Measurements from ENCODE around the gene DCAF12L1. TPM values are rescaled to one million over a fixed set of nuclear protein-coding genes. Genes with fewer than 3 reads are reported as not detected.
A peak's percentile ranks its signal among the peaks of the same experiment; 100 is the strongest.

Gene DCAF12L1
- total RNA-seq, result not detected

DNA sequence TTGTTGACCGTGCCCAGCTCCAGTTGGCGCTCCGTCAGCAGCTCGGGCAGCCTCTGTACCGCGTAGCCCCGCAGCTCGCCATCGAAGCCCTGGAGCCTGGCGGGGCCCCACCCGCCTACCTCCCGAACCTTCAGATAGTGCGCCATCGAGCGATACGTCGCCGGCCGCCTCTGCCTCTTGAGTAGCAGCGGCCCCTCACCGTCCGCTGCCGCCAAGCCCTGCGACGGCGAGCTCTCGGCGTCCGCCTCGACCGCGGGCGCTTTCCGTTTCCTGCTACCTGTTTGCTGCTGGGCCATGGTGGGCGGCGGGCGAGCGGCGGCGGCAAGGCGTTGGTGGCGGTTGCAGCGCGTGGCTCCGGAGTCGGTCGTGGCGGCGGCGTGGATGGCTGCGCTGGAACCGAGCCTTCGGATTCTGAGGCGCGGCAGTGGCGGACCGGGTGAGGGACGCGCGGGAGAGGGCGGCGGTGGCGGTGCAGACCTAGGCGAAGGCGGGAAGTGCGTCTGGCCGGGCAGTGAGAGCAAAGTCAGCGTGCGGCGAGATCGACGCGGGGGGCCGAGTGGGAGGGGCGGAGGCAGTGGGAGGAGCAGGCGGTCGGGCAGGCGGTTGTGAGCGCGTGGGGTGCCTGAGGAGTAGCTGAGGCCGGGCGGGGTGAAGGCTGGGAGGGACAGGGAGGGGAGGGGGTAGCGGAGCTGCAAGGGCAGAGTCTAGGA is at the start of gene DCAF12L1:
Gene DCAF12L1 (minus strand): TSS at position 502 of the 710 bp plus-strand sequence. CDS start 206 bp downstream, at position 296.
- Histone ChIP-seq H3K27me3 (no peaks in the 10 kb centered on the region), H3K9me3 (no peaks in the 10 kb centered on the region), H3K4me1 (no peaks in the 10 kb centered on the region), H3K36me3 (no peaks in the 10 kb centered on the region), H3K27ac (no peak within 1 kb of the TSS), H3K4me3 (peak within 1 kb of the TSS in 1 of 4 donors; percentile 5)
- no peak for DNase-seq (ENCODE audit: low spot score in 2 of 2)
- TF ChIP-seq EP300 (IDR thresholded peaks at IDR 0.05) (no peak), POLR2A (IDR thresholded peaks at IDR 0.05) (no peak)
- TF ChIP-seq, protein P1, sequence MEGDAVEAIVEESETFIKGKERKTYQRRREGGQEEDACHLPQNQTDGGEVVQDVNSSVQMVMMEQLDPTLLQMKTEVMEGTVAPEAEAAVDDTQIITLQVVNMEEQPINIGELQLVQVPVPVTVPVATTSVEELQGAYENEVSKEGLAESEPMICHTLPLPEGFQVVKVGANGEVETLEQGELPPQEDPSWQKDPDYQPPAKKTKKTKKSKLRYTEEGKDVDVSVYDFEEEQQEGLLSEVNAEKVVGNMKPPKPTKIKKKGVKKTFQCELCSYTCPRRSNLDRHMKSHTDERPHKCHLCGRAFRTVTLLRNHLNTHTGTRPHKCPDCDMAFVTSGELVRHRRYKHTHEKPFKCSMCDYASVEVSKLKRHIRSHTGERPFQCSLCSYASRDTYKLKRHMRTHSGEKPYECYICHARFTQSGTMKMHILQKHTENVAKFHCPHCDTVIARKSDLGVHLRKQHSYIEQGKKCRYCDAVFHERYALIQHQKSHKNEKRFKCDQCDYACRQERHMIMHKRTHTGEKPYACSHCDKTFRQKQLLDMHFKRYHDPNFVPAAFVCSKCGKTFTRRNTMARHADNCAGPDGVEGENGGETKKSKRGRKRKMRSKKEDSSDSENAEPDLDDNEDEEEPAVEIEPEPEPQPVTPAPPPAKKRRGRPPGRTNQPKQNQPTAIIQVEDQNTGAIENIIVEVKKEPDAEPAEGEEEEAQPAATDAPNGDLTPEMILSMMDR (IDR thresholded peaks at IDR 0.05), result no peak
- WGBS, 2 donors, result 12 to 56% methylated on average over 30 to 63 of the region's 83 CpGs

DNA sequence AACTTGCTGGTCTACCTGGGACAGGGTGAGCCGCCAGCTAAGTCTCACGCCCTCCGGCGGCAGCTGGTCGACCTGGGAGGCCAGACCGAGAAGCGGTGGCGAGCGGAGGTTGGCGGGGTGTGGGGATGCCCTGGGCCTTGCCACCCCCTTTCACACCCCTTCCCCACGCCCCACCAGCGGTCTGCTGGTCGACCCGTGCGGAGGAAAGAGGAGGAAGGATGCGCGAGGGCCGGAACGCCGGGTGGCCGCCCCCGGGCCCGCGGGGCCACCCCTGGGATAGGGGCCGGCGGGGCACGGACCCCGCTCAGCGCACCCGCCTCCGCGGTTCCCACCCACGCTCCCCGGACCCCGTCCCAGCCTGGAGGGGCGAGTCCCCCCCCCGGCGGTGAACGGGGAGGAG is 28.3 kb upstream of the DCAF12L1 start:
- H3K9me3 ChIP-seq, result no peaks in the 10 kb centered on the region
- no peaks in the 10 kb centered on the region for H3K36me3 ChIP-seq
- 62% methylated on average over 39 of the region's 39 CpGs; no CpG with 5 or more reads in 1 of the 2 donors for WGBS, 2 donors
- no peak overlapping the region for H3K4me3 ChIP-seq
- TF ChIP-seq EP300 (IDR thresholded peaks at IDR 0.05), result no peak
- TF ChIP-seq, protein P1 (IDR thresholded peaks at IDR 0.05), result no peak
- TF ChIP-seq POLR2A (IDR thresholded peaks at IDR 0.05), result no peak
- H3K27me3 ChIP-seq, result no peaks in the 10 kb centered on the region
- no peak overlapping the region for H3K27ac ChIP-seq
- DNase-seq (ENCODE audit: low spot score in 2 of 2), result no peak
- no peaks in the 10 kb centered on the region for H3K4me1 ChIP-seq

DNA sequence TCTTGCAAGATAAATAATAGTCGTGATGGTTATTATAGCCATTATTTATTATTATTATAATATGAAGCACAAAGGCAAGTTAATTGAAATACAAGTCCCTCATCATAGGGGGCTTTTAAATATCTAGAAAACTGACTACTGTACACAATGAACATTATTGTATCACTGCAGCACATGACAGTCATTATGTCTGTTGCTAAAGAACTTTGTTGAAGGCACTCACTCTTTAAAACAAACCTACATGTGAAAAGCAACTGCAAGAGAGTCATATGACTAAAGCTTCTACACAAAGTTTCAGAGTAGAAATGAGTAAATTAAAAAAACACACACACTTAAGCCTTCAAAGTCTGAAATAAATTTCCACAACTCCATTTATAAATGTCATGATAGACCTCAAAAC is 23.3 kb upstream of the DCAF12L1 start:
- no peak overlapping the region for H3K27ac ChIP-seq
- TF ChIP-seq POLR2A (IDR thresholded peaks at IDR 0.05), result no peak
- no peak for TF ChIP-seq EP300 (IDR thresholded peaks at IDR 0.05)
- TF ChIP-seq, protein P1 (IDR thresholded peaks at IDR 0.05), result no peak
- no peak for DNase-seq (ENCODE audit: low spot score in 2 of 2)
- H3K36me3 ChIP-seq, result no peaks in the 10 kb centered on the region
- H3K9me3 ChIP-seq, result no peaks in the 10 kb centered on the region
- WGBS, 2 donors, result 26 to 39% methylated on average over 1 of the region's 1 CpG
- no peaks in the 10 kb centered on the region for H3K27me3 ChIP-seq
- no peaks in the 10 kb centered on the region for H3K4me1 ChIP-seq
- H3K4me3 ChIP-seq, result no peak overlapping the region

DNA sequence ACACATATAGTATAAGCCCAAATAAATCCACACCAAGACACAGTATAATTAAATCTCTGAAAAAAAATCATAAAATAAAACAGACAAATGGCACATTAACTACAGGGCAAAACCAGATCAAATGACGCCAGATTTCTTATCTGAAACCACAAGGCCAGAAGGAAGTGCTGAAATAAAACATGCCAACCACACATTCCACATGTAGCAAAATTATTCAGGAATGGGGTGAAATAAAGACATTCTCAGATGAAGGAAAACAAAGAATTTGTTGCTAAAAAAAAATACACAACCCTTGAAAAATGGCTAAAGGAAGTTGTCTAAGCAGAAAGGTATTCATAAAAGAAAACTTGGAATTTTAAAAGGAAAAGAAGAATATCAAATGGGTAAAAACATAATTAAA is 4.5 kb upstream of the DCAF12L1 start:
- Histone ChIP-seq H3K27ac (no peak overlapping the region), H3K4me1 (no peaks in the 10 kb centered on the region), H3K36me3 (no peaks in the 10 kb centered on the region), H3K27me3 (no peaks in the 10 kb centered on the region), H3K9me3 (no peaks in the 10 kb centered on the region), H3K4me3 (no peak overlapping the region)
- WGBS, 2 donors, result 50% methylated on average over 1 of the region's 1 CpG
- DNase-seq (ENCODE audit: low spot score in 2 of 2), result no peak
- TF ChIP-seq POLR2A (IDR thresholded peaks at IDR 0.05) (no peak), EP300 (IDR thresholded peaks at IDR 0.05) (no peak)
- TF ChIP-seq, protein P1 (IDR thresholded peaks at IDR 0.05), result no peak

DNA sequence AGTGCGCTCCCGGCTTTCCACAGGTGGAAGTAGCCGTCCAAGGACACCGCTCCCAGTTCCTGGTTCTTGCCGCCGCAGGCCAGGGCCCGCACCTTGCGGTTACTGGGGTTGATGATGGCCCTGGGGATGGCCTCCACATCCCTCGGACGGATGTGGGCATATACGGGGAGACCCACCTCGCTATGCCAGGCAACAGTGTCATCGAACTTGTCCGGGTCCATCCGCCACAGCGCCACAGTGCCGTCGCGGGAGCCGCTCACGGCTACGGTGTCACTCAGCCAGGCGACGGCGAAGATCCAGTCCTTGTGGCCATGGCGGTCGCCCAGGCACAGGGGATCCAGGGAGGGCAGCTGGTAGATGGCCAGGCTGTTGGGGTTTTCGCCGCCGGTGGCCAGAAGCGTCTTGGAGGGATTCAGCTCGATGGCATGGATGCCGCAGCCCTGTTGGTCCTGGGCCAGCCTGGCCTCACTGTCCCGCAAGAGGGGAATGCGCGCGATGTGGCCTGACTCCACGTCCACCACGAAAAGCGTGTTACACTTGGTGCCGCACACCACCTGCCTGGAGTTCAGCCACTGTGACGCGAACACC is 795 bp downstream of the DCAF12L1 start:
- TF ChIP-seq, protein P1 (IDR thresholded peaks at IDR 0.05), result no peak
- TF ChIP-seq EP300 (IDR thresholded peaks at IDR 0.05) (no peak), POLR2A (IDR thresholded peaks at IDR 0.05) (no peak)

More for the DNA sequence above, 795 bp downstream of the DCAF12L1 start:
- no peak for DNase-seq (ENCODE audit: low spot score in 2 of 2)
- Histone ChIP-seq H3K9me3 (no peaks in the 10 kb centered on the region), H3K27ac (no peak overlapping the region), H3K4me1 (no peaks in the 10 kb centered on the region), H3K27me3 (no peaks in the 10 kb centered on the region), H3K36me3 (no peaks in the 10 kb centered on the region), H3K4me3 (no peak overlapping the region)
- 69 to 83% methylated on average over 3 to 43 of the region's 43 CpGs for WGBS, 2 donors
